WI38 (cell line): ENCODE data around the gene FNIP1.
"Not testable (repeated sequence)": the region's sequence is repeated elsewhere in the genome, so short reads cannot be mapped to it uniquely, and the experiment has no call there.

Source experiments
- H3K4me3 ChIP-seq: 2 replicates; pipeline ENCODE4 v1.5.1; 2011; ENCODE audit warnings: low read depth, mild to moderate bottlenecking, control low read depth, low read length
- CTCF ChIP-seq: IDR thresholded peaks from 2 replicates; pipeline ENCODE4 v1.5.1; 2012; ENCODE audit warnings: low read depth, mild to moderate bottlenecking, control low read depth, low read length

The FNIP1 gene

GRCh38 chr5:131786036-131786435, 10.8 kb downstream of the FNIP1 start:
- H3K4me3 ChIP-seq: no peak overlapping the region
- TF ChIP-seq CTCF: no peak

GRCh38 chr5:131783874-131784273, 12.9 kb downstream of the FNIP1 start:
- TF ChIP-seq CTCF: no peak
- no peak overlapping the region for H3K4me3 ChIP-seq

- TF ChIP-seq CTCF: no peak
- no peak overlapping the region for H3K4me3 ChIP-seq
These were observed 13.5 kb downstream of the FNIP1 start for GRCh38 chr5:131783357-131783756.

- TF ChIP-seq CTCF: no peak
These were observed 14.1 kb downstream of the FNIP1 start for GRCh38 chr5:131782717-131783116.

GRCh38 chr5:131778141-131778540, 18.7 kb downstream of the FNIP1 start:
- H3K4me3 ChIP-seq: not testable (repeated sequence)

More at GRCh38 chr5:131782717-131783116, 14.1 kb downstream of the FNIP1 start:
- no peak overlapping the region for H3K4me3 ChIP-seq

GRCh38 chr5:131776450-131776849, 20.4 kb downstream of the FNIP1 start:
- H3K4me3 ChIP-seq: no peak overlapping the region
- TF ChIP-seq CTCF: no peak

GRCh38 chr5:131774652-131775367, 22.0 kb downstream of the FNIP1 start:
- TF ChIP-seq CTCF: no peak
- no peak overlapping the region for H3K4me3 ChIP-seq

GRCh38 chr5:131773805-131774204, 23.0 kb downstream of the FNIP1 start:
- no peak for TF ChIP-seq CTCF
- no peak overlapping the region for H3K4me3 ChIP-seq
